HT-29 (cell line): ENCODE data around the gene MS4A12. TPM values are rescaled to one million over a fixed set of nuclear protein-coding genes. Genes with fewer than 3 reads are reported as not detected.
"Not testable (repeated sequence)": the region's sequence is repeated elsewhere in the genome, so short reads cannot be mapped to it uniquely, and the experiment has no call there.

Experiments used
- DNase-seq: peaks from one replicate; pipeline ENCODE4 v3.0.0-alpha.2; 2015; ENCODE audit warnings: low spot score
- total RNA-seq: library from RNA; depleted of rRNA; stranded (reverse); fragments of >200 nt; shearing (Covaris generic); gene quantifications from 2 replicates; pipeline ENCODE4 v1.2.3, GENCODE V29; 2014; rRNA removed

MS4A12 gene
- total RNA-seq = not detected in 2 replicates

DNA sequence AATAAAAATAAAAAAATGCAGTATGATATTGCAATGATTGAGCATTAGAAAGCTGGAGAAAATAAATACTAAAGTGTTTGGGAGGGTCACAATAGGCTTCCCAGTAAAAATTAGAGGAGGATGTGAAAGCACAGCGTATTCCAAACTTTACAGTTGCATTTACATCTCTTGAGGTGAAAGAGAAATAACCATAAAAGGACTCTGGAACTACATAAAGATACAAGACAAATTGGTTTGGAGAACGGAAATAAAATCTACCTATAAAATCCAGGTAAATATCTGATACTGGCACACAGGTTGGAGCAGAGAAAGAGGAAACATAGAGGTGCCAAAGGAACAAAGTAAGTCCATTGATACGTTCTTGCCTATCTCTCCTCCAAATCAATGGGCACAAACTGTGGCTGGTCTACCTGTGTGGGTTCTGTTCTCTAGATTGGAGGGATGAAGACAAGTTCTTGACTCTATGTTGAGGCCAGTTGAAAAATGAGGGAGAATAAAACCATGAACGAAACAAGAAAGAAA, at the start of gene MS4A12:
MS4A12 (plus strand) TSS at position 291 of the 522 bp plus-strand sequence. CDS start 4,541 bp downstream, outside the sequence.
- no peak for DNase-seq

DNA sequence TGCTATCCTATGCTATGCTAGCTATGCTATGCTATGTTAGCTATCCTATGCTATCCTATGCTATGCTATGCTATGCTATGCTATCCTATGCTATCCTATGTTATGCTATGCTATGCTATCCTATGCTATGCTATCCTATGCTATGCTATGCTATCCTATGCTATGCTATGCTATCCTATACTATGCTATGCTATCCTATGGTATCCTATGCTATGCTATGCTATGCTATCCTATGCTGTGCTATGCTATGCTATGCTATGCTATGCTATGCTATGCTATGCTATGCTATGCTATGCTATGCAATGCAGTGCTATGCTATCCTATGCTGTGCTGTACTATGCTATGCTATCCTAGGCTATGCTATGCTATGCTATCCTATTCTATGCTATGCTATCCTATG, 45.5 kb upstream of the MS4A12 start:
- DNase-seq = no peak

- no peak for DNase-seq
Measured at GRCh38 chr11:60447846-60448245, 44.7 kb upstream of the MS4A12 start.

DNA sequence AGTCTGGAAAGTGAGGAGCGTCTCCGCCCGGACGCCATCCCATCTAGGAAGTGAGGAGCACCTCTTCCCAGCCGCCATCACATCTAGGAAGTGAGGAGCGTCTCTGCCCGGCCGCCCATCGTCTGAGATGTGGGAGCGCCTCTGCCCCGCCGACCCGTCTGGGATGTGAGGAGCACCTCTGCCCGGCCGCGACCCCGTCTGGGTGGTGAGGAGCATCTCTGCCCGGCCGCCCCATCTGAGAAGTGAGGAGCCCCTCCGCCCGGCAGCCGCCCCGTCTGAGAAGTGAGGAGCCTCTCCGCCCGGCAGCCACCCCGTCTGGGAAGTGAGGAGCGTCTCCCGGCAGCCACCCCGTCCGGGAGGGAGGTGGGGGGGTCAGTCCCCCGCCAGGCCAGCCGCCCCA, 41.4 kb upstream of the MS4A12 start:
- DNase-seq = not testable (repeated sequence)

DNA sequence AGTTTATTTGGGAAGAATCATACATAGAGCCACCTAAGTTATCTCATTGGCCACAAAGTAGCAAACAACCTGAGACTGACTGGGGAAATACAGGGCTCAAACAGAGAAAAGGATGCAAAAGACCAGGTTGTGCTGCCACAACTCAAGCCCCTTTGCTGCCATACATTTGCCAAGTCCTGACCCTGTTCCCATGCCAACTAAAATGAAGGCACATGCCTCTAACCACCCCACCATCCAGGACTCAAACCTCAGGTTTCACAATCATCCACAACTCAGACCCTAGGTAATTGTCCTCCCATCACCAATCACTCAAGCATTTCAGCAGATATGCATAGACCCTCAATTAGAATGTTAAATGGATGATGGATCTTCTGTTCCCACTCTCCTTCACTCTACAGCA, 38.4 kb upstream of the MS4A12 start:
- DNase-seq = no peak

DNA sequence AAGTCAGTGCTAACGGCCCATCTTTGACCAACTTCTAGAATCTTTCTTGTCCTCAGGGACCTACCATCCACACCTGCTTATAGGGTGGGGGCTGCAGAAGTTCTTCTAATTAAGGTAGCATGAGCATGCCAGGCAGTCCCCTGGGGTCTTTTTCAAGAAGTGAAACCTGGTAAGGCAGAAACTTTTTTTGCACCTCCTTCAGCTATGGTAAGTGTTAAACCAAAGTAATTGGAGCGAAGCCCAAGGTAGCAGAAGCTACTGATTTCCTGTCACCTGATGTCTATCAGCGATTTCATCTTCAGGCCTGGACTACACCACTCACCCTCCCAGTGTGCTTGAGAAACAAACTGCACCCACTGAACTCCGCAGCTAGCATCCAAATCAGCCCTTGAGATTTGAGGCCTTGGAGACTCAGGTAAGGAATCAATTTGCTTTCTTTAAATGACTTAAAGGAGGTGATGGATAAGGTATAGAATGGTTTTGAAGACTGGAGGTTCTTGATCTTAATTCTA, 37.0 kb upstream of the MS4A12 start, which contains the start of gene MS4A1:
MS4A1 (plus strand) TSS at position 317 of the 512 bp plus-strand sequence. CDS start 6,528 bp downstream, outside the sequence.
- DNase-seq = no peak

- no peak for DNase-seq
Measured at GRCh38 chr11:60457576-60457975, 35.0 kb upstream of the MS4A12 start.

GRCh38 chr11:60459345-60459744, 33.2 kb upstream of the MS4A12 start:
- DNase-seq = no peak

- no peak for DNase-seq
Measured at GRCh38 chr11:60468829-60469228, 23.7 kb upstream of the MS4A12 start.

GRCh38 chr11:60469723-60470122, 22.9 kb upstream of the MS4A12 start:
- DNase-seq = peak; percentile 22

- no peak for DNase-seq
Measured at GRCh38 chr11:60477035-60477445, 15.5 kb upstream of the MS4A12 start.

GRCh38 chr11:60482361-60482760, 10.2 kb upstream of the MS4A12 start:
- no peak for DNase-seq

DNA sequence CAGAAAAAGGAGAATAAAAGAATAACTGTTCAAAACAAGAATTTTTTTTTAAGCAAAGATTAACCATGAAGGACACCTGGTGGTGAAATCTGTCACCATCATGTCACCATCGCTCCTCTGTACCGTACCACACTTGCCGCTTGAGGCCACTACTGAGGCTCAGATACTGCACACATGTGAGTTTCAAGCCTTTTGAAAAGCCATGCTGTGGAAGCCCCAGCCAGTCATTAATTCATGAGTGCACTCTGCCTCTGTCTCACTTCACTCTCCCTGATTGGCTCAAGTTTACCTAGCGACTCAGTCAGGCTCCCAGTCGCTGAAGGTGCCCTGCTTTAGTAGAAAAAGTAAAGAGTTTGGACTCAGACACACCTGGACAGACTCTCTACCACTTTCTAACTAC, 6.6 kb upstream of the MS4A12 start:
- peak; percentile 89 for DNase-seq

DNA sequence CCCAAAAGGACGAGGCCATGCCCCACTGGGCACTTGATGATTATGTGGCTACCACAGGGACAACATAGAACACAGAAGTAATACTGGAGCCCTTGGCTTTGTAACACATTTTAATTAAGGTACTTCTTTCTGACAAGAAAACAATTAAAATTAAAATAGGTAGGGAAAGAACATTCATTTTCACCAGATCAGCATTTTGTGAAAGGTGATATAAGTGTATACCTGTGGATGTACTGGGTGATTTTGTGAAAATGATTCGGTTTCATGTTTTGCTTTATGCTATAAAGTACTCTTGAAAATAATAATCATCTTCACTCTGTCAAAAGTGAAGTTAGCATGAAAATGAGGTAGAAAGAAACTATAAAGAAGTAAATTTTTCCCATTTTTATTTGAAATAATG, 876 bp downstream of the MS4A12 start:
- no peak for DNase-seq

DNA sequence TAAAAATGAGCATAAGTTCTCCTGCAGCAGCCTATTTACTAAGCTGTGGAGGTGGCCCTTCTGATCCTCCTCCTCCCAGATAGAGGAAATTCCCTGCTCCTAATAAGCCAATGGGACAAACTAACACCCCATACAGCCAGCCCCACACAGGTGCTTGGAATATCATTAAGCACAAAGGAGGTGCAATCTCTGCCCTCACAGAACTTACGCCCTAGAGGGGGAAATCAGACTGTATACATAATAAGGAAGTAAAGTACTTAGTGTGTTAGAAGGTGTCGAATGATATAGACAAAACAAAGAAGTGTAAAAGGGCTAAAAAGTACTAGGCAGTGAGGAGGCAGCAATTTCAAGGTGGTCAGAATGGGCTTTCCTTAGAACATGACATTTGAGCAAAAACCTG, 5.8 kb downstream of the MS4A12 start:
- DNase-seq = no peak

GRCh38 chr11:60498853-60499252, 6.3 kb downstream of the MS4A12 start:
- DNase-seq = peak; percentile 16

DNA sequence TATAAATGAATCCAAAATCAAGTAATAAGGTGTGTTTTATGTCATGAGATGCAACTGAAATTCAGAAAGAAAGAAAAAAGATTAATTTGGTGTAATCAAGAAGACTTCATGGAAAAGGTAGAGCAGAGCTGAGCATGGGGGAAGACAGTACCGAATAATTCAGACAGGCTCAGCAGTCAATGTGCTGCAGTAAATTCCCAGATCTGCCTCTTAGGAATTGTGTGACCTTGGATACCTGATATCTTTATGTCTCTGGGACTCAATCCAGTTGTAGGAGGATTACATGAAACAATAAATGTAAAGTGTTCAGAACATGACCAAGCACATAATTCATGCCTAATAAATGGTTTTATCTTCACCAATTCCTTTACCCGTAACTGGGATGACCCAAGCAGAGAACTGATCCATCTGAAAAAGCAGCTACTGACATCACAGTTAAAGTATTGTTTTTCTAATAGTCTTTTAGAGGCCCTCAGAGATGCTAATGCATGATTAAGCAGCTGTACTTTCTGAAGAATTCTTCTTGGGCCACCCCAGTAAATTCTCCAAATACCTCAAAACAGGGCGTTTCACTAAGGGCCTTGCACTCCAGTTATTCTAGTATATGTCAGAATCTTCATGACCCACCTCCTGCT, 7.8 kb downstream of the MS4A12 start:
- no peak for DNase-seq

DNA sequence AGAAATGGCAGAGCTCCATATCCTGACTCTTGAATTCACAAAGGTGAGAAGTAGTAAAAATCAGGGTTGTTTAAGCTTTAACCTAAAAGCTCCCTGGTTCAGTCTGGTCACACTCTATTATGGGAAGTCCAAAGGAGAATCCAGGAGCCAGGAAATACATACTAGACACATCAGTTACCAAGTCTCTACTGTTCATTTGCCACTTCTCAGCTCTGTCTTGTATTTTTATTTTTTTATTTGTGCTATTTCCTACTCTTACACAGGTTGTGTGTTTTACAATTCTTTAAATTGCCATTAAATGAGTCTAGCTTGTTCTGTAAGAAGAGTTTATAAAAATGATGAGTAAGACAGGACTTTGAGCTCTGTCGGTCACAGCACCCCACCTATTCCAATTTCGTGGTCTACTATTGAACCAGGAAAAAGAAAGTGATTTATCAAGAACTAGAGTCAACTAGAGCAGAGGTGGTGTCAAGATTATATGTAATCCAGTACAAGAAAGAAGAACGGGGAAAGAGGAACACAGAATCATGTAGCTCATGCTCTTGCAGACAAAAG, 9.7 kb downstream of the MS4A12 start:
- peak; percentile 61 for DNase-seq

GRCh38 chr11:60504219-60504905, 11.8 kb downstream of the MS4A12 start:
- no peak for DNase-seq

- not testable (repeated sequence) for DNase-seq
Measured at GRCh38 chr11:60509609-60510008, 17.0 kb downstream of the MS4A12 start.

- DNase-seq = not testable (repeated sequence)
Measured at GRCh38 chr11:60510209-60510608, 17.6 kb downstream of the MS4A12 start.

GRCh38 chr11:60511393-60511792, 18.8 kb downstream of the MS4A12 start:
- no peak for DNase-seq
